HS-5 (cell line): Measurements from ENCODE around the gene FGFR2.

Source experiments
- DNase-seq: peaks from one replicate; pipeline ENCODE4 v3.0.0-alpha.2; 2012; ENCODE audit warnings: low read depth

The FGFR2 gene

DNA sequence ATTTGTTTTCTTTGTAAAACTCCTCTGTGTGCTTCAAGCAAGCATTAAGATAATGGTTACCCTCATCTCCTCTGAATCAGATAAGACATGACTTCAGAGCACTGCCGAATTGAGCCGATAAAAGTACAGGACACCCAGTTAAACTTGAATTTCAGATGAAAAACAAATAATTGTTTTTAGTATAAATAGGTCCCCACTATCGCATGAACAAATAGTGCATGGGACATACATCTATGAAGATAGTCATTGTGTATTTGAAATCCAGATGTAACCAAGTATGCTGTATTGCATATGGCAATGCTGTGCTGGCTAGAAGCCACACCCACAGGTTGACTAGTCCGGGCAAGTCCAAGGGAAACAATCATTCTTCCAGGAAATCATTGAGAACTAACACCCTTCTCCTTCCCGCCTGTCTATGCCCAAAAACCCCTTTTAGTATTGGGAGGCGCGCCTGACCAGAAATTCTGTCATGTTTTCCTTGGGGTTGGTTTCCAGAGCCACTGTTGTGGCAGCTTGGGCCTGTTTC is 12.6 kb upstream of the FGFR2 start:
- DNase-seq: no peak

DNA sequence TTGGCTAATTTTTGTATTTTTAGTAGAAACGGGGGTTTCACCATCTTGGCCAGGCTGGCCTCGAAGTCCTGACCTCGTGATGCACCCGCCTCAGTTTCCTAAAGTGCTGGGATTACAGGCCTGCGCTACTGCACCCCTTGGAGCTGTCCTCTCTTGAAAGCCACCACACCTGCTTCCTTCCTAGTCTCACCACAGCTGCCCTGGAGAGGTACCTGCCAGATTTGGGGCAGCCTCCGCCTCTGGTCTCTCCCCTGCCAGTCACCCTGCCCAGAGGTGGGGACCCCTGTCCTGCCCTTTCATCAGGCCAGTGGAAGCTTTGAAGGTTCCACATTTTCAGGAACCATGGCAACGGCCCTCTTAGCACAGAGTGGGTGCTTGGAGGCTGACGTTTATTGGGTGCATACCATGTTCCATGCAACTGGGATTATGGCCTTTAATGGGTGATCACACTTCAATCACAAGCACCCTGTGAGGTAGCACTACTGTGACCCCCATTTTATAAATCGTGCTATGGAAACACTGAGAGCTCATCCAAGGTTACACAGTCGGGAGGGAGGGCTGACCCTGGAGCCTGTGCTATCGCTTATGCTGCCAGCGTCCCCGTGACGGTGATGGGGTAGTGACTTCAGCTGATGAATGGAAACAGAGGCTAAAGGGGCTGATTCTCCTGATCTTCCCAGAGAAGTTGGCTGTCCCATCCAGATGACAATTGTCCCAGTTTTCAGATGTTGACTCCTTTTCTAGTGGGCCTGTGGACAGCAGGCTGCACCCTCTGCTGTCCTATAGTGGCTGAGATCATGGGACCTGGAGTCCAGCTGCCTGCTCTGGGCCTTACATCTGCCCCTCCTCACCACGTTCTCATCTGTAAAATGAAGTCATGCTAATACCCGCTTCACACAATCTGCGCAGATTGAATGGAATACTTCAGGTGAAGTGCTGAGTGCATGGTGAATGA is 11.5 kb upstream of the FGFR2 start:
- DNase-seq: no peak

DNA sequence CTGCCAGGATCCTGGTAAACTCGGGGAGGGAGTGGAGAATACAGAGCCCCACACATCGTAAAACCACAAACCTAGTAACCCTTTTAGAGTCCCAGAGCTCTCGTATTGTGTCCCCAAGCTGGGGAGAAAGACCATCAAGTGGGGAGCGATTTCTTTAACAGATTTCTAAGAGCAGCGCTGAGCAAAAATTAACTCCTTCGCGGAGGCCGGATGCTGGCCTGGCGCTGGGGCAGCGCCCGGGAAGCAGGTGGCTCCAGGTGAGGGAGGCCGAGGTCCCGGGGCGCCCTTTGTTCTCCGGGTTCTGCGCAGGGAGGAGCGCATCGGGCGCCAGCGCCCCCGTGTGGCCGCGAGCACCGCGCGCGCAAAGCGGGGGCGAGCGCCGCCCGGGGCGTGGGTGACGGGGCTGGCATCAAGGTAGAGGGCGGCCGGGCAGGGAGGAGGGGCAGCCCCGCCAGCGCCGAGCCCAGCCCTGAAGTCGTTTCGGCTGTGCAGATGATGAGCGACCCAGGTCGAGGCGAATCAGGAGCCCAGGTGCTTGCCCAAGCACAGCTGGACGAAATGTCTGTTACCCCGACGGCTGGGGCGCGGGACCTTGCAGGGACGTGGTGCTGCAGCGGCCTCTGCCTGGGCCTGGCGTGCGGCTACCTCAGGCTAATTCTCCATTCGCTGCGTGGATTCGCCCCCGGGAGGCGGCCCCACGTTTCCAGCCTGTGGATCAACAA is 10.4 kb upstream of the FGFR2 start:
- no peak for DNase-seq

DNA sequence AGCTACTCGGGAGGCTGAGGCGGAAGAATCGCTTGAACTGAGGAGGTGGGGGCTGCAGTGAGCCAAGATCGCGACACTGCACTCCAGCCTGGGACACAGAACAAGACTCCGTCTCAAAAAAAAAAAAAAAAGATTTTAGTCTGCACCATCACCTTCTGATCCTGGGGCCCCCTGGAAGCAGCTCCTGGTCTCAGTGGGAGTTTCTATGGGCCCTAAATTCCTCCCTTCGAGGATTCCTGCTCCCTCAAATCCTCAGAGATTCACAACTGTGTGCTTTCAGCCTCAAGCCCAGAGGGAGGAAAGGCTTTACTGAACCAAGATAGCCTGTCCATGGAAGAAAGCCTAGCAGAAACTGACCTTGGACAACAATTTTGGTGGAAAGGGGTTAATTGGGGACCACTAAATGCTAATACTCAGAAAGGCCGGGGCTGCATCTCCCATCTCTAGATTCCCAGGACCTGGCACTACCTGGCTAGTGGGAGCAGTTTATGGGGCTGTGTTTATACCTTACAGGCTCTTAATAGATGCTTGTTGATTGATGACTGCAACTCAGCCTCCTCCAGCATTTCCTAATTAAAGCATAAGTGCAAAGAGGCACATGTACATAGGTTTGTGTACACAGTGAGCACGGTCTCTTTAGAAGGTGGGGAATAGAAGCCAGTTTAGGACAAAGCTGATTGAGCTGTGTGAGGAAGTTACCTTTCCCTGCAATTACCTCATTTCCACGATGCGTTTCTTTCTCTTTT is 9.2 kb upstream of the FGFR2 start:
- DNase-seq: no peak

DNA sequence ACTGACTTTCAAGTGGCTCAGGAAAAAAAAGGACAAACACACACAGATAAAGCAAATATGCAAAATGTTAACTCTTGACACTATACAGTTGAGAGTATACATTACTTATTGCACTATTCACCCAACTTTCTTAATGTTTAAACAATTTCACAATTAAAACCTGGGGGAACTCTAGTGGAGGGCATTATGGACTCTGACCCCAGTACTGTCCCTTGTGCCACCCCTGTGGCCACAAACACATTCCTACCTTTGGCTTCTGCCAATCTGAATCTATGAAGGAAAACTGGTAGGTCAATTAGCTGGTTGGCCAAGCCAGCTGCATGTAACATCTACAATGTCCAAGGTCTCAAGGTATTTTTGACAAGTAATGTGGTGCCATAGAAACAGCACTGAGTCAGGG is 7.5 kb upstream of the FGFR2 start:
- DNase-seq: no peak

DNA sequence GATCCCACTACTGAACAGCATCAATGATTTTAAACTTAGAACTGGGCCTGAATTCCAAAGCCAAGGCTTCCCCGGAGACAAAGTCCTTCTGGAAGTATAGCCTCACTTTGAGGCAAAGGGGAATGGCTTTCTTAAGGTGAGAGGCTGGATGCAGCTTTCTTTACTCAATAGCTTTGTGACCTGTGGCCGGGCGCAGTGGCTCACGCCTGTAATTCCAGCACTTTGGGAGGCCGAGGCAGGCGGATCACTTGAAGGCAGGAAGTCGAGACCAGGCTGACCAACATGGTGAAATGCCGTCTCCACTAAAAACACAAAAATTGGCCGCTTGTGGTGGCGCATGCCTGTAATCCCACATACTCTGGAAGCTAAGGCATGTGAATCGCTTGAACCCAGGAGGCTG is 3.2 kb upstream of the FGFR2 start:
- DNase-seq: no peak

DNA sequence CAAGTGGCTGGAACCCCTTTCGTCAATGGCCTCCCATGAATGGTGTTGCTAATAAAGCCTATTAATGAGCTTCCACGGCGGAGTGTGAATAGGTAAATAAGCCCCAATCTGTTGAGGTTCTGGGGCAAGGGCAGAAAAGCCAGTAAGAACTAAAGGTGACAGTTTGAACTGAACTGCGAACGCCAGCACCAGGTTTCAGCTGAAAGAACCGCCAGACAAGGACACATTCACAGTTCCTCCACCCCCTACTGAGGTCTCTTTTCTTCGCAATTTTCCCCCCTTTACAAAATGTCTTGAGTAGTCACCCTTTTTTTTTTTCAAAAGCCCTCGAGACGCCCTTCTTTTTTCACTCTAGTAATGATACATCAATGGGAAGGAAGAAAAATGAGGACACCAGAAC is 2.4 kb upstream of the FGFR2 start:
- no peak for DNase-seq

DNA sequence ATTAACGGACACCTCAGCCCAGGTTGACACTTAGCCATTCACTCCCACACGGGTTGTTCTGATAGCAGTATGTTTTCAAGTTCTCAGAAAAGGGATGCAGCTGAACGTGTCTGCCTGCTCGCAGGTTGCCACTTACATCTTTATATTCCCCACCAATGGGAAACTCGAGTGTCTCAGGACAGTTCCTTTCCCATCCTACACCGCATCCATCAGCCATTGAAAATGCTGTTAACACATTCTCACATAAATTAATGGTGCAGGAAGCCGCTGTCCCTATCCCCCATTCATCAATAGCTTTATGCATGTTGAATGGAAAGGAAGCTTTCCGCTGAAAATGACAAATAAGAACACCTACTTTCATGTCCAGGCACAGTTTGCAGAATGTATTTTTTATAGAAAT is 1.7 kb upstream of the FGFR2 start:
- DNase-seq: no peak

DNA sequence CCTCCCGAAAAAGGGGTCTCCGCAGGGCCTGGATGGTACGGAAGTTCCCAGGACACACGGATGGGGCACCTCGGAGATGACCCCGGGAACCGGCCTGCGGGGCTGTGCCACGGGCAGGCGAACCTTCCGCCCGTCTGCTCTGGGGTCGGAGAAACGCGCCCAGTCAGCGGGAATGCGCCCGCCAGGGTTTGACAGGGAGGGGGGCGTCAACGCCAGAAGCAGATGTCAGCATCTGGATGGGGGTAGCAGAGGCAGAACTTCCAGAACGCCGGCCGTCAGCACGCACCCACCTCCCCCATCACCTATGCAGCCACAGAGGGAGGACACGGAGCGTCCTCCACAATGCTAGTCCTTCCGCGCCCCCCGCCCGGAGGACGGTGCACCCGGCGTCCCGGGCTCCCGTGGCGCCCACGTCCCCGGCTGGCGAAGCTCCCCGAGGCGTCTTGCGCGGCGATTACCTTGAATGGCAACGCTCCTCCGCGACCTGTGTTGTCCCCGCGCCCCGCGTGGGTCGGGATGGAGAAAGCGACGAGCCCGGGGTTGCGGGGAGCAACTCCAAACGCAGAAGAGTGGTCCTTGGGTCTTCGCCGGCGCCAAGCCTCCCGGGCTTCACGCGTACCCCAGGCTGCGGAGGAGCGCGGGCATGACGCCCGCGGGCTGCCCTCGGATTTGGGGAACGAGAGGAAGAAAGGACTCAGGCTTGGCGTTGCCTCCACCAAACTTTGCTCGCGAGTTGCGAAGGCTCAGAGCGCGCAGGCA is 561 bp downstream of the FGFR2 start:
- no peak for DNase-seq

DNA sequence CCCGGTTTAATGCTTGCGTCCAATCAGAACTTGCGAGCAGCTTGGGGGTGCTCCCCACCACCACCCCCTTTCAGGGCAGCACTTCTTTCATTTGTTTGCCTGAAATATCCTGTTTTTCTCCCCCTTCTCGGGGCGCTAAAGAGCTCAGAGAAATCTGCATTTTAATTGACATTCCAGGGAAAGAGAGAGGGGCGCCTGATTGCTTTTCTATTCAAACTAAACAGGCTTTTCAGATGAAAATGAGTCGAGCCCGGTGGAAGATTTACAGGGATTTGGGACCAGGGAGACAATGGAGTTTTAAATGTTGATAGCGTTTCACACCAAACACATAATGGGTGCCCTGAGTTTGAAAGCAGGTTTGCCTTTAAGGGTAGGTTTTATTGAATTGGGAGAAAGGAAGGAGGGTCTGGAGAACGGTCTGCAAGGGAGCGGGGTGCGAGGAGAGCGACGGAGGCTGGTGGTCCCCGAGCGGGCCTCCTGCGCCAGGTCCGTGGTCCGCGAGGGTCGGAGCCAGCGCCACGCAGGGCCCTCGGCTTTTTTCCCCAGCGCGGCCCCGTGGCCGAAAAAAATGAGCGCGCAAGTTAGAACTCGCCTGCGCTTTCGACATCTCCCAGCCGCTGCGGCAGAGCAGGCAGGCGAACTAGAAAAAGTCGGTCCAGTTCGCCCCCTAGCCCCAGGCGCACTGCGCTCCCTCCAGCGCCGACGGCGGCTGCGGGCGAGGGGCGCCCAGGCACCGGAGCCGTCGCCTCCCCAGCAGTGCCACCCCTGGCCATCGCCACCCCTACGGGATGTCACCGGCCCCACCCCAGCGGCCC is 1.3 kb downstream of the FGFR2 start:
- DNase-seq: no peak

DNA sequence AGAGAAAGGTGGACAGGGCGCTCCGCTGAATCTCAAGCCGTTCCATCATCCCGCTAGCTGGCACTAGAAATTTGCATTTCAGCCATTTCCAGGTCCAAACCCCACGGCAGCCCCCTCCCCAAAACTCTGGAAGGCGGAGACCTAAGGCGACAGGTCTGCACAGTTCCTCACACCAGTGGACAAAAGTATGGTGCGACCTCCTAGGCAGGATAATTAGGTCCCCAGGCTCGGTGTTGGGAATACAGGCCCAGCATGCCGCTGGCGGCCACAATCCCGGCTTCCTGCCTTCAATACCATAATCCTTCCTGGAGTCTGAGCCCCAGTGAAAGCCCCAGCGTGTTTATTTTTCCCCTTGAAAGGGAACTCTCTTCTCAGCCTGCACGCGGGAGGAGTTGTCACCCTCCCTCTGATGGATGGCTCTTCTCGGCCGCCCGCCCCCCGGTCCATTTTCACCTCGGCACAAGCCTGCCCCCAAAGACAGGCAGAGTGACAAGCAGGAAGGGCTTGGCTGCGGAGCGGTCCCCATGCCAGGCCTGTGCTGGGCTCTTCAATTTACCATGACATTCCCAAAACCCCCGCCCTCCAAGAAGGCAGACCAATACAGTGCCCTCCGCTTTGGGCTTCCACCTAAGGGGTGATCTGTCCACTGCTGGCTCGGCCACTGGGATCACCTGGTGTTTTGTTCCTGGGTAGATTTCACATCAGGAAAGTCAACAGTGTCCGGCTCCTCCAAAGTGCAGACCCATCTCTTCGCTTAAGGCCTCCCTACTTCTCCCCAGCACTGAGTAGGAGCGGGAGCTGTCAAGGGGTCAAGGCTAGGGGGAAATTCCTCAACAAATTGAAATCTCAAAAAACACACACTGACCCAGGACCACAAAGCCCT is 2.2 kb downstream of the FGFR2 start:
- DNase-seq: no peak

DNA sequence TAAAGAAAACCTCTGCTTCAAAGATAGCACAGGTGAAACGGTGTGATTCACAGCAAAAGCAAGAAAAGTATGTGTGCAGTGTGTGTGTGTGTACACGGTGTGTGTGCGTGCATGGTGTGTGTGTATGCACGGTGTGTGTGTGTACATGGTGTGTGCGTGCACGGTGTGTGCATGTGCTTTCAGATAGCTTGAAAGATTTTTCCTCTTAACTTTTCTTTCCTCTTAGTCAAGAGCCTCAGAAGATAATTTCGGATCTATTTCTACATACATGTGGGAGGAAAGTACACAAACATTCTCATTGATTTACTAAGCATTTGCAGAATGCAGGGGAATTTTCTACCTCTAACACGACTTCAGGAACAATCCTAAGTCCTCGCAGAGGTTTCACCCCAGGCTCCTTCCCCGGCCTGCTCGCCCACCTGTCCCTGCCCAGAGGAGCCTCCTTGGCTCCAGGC is 2.9 kb downstream of the FGFR2 start:
- no peak for DNase-seq

DNA sequence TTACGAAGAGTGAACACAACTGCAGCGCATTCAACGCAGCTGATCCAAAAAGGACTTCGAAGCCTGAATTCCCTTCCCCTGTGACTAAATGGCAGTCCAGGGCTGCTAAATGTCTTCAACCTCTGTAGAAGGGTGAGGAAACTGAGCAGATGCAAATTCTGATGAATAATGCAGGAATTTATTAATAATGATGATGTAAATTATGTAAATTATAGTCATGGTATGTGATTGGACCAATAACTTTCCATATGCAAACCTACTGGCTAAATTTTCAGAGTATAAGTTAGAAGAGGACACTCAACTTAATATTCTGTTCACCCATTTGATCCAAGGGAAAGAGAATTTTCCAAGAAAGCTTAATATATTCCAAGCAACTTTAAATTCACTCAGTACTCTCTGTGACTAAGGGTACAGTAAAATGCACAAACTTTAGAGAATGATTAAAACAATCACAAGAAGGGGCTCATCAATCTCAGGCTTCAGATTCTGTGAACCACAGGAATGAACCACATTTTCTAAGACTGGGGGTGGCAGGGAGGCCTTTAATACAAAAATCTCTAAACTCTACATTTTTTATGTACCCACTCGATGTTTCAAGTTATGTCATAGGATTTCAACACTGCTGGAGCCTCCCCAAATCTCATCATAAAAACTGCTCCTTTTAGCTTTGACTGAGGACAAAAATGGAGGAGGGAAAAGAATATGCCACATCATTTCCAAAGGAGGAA is 3.5 kb downstream of the FGFR2 start:
- DNase-seq: no peak

DNA sequence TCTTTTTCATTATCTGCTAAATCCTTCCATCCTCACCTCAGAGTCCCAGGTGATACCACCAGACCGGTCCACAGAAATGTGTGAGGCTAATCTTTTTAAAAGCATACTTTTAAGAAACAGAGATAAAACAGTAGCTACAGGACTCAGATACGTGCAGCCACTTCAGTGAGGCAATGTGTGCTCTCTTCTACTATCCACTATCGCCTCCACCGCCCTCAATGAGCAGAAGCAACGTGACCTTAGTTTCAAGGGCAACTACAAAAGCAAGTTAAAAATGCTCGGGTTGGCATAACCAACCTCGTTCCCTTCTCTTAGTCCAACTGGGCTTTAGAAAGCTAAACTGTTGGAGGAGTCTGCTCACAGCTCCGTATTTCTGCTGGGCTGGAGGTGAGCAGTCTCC is 4.2 kb downstream of the FGFR2 start:
- no peak for DNase-seq

DNA sequence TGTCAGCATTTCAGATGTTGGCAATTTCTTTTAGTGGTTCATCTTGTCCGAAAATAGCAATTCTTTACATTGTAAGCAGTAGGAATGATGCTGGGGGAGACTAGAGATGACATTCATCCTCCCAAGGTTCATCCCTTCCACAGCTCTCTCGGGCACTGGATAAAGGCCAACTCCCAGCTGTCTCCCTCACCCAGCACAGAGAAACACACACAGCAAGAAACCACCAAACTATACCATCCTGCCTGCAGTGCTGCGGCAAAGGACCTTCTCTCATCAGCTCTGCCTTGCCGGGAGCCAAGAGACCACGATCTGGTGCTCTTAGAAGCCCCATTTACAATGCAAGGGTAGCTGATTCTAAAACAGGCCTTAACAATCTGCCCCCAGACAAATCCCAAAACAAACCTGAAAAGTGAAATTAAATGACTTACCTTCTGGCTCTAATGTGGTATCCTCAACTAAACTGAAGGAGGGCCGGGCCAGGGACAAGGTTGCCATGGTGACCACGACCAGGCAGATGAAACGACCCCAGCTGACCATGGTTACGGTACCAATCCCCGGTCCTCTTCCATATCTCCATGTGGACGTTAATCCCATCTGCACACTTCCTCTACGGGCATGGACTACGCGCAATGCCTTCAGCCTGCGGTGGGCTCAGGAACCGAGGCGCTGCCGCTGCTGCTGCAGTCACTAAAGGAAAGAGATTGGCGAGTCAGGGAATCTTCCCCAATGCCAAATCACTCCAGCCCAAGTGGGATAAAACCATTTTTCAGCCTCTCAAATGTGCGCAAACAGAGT is 4.8 kb downstream of the FGFR2 start:
- no peak for DNase-seq

DNA sequence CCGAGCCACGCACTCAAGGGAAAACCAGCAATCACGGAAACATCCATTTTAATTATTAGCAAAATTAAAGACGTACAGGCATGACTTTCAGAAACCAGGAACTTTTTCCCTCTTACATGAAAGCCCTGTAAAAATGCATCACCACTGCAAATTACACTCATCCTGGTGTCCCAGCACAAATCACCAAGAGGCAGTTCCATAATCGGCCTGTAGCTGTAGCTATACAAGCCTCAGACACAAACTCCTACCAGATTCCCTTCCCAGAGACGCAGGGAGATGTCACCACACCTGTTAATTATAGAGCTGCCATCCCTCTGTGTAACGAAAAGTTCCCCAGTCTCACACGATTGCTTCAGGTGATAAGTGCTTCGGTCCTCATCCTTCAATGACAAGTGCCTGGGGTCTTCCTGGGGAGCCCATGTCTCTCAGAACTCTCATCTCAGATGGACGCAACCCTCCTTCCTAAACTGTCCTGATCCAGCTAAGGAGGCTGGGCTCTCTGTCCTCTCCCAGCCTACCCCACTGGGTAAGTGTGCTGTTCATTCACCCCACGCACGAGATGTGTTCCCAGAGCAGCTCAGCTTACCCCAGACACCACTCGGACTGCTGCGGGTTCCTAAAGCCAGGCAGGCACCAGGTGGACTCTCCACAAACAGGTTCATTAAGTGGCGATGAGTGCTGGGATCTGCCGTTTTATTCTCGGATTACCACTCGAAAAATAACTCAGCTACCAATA is 5.9 kb downstream of the FGFR2 start:
- DNase-seq: no peak

DNA sequence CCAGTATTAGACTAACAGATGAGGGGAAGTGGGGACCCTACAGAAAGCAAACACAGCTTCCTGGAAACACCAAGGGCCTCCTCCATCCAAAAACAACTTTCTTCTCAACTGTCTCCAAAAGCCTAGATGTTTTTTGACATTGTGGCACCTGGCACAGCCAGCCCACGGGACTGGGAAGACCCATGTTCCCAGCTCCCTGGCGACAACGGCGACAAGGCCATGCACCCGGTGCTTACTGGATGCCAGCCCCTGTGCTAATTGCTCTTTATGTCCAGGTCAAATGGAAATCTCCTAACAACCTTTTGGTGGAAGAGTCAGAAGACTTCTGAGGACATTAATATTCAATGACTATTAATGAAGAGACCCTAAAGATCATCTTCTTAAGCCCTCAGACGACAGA is 7.1 kb downstream of the FGFR2 start:
- no peak for DNase-seq
